PC-9 (cell line): ENCODE measurements around the gene CDON. TPM values are rescaled to one million over a fixed set of nuclear protein-coding genes. Genes with fewer than 3 reads are reported as not detected.

Experiments
- BruUV-seq: library from RNA; stranded (reverse); fragments of 400-500 nt; replicated peaks from 2 replicates; lab custom pipeline; 2021; lab: Mats Ljungman, UMichigan
- CTCF ChIA-PET: fragments of 300-600 bp; sonication (Branson Sonifier 250); formaldehyde crosslinking; loops from one replicate; lab custom pipeline; 2022; ENCODE audit warnings: antibody characterized with exemption; lab: Charles Lee
- POLR2A ChIA-PET: fragments of 300-600 bp; sonication (Branson Sonifier 250); formaldehyde crosslinking; loops from one replicate; lab custom pipeline; 2022; ENCODE audit warnings: antibody characterized with exemption; ENCODE audit not compliant: unreplicated experiment; lab: Charles Lee
- DNase-seq, 2 experiments: peaks; one replicate each; pipeline versions ENCODE4 v3.0.0 to v3.0.0-alpha.2; 2015 to 2022; ENCODE audit warnings: mixed read lengths in 1 of 2
- H2AFZ ChIP-seq: fragments of 200-600 bp; sonication (generic); 2 replicates; pipeline ENCODE4 v1.8.1; 2017; ENCODE audit warnings: antibody characterized with exemption
- H3F3A ChIP-seq: fragments of 200-600 bp; sonication (generic); 2 replicates; pipeline ENCODE4 v1.8.1; 2017; ENCODE audit warnings: antibody characterized with exemption, mild to moderate bottlenecking, low read depth; ENCODE audit not compliant: insufficient read depth
- H3K27ac ChIP-seq: fragments of 200-600 bp; sonication (generic); 2 replicates; pipeline ENCODE4 v1.6.1; 2016; ENCODE audit warnings: mixed run types
- H3K27me3 ChIP-seq: fragments of 200-600 bp; sonication (generic); 2 replicates; pipeline ENCODE4 v1.6.1; 2016; ENCODE audit warnings: low read depth, mixed run types; ENCODE audit not compliant: insufficient read depth
- H3K36me3 ChIP-seq: fragments of 200-600 bp; sonication (generic); 2 replicates; pipeline ENCODE4 v1.6.1; 2016; ENCODE audit warnings: low read depth, mixed run types
- H3K4me1 ChIP-seq: fragments of 200-600 bp; sonication (generic); replicated peaks from 2 replicates; pipeline ENCODE4 v1.6.1; 2016; ENCODE audit warnings: mixed run types; ENCODE audit not compliant: insufficient read depth
- H3K4me2 ChIP-seq: fragments of 200-600 bp; sonication (generic); 2 replicates; pipeline ENCODE4 v1.6.1; 2017; ENCODE audit warnings: mixed run types
- H3K4me3 ChIP-seq: fragments of 200-600 bp; sonication (generic); 2 replicates; pipeline ENCODE4 v1.6.1; 2016; ENCODE audit warnings: mixed run types
- H3K79me2 ChIP-seq: fragments of 200-600 bp; sonication (generic); 2 replicates; pipeline ENCODE4 v1.6.1; 2017; ENCODE audit warnings: low read depth, mixed run types
- H3K9me2 ChIP-seq: fragments of 200-600 bp; sonication (generic); 2 replicates; pipeline ENCODE4 v1.8.1; 2017; ENCODE audit warnings: mild to moderate bottlenecking; ENCODE audit not compliant: insufficient read depth
- H3K9me3 ChIP-seq: fragments of 200-600 bp; sonication (generic); 2 replicates; pipeline ENCODE4 v1.8.1; 2016; ENCODE audit warnings: low read depth; ENCODE audit not compliant: insufficient read depth
- H4K20me1 ChIP-seq: fragments of 200-600 bp; sonication (generic); 2 replicates; pipeline ENCODE4 v1.8.1; 2017; ENCODE audit not compliant: insufficient read depth
- CTCF ChIP-seq: fragments of 200-600 bp; sonication (generic); conservative IDR thresholded peaks from 2 replicates; pipeline ENCODE4 v1.6.1; 2017; ENCODE audit warnings: mixed run types, antibody characterized with exemption, mild to moderate bottlenecking, moderate library complexity
- EZH2 ChIP-seq: fragments of 200-600 bp; sonication (generic); IDR thresholded peaks from 2 replicates; pipeline ENCODE4 v1.8.0; 2017; ENCODE audit warnings: antibody characterized with exemption, low read depth
- intact Hi-C: fragments of 100-400 bp; cut with micrococcal nuclease; formaldehyde crosslinking; loops from one replicate; pipeline ENCODE4 v1.10.0; 2022; ENCODE audit not compliant: unreplicated experiment
- total RNA-seq: library from RNA; stranded (reverse); gene quantifications from 2 replicates; pipeline ENCODE4 v1.2.3, GENCODE V29; 2021

The CDON gene
- total RNA-seq, 1 experiment from 2014 or later = 10.0 TPM

- intact Hi-C loops = loop anchor here (1.0 to 5.0 kb wide), 2 partner anchors 119 to 251 kb away; partner anchors contain the start of gene CDON
- ChIA-PET CTCF (interaction anchor here (0.6 kb wide), 1 partner anchor 226 kb away, joined by 3 read pairs; no protein-coding TSS in a partner anchor), POLR2A (no interaction called here)
- Histone ChIP-seq H3K27ac (no peak overlapping the region), H3K4me1 (no peaks in the 10 kb centered on the region), H3K9me3 (no peaks in the 10 kb centered on the region), H3K9me2 (no peaks in the 10 kb centered on the region), H4K20me1 (no peaks in the 10 kb centered on the region), H3K27me3 (no peaks in the 10 kb centered on the region), H2AFZ (no peak overlapping the region), H3F3A (no peaks in the 10 kb centered on the region), H3K4me3 (no peak overlapping the region), H3K36me3 (no peaks in the 10 kb centered on the region), H3K4me2 (no peak overlapping the region), H3K79me2 (no peaks in the 10 kb centered on the region)
- no peak for DNase-seq
- BruUV-seq = no TSS peak
- TF ChIP-seq EZH2 (no peak), CTCF (no peak)
These were observed 119.8 kb downstream of the CDON start for GRCh38 chr11:125942771-125943428.

GRCh38 chr11:125941619-125942611 lies 120.8 kb downstream of the CDON start:
- H4K20me1 ChIP-seq = no peaks in the 10 kb centered on the region
- H3K27ac ChIP-seq = no peak overlapping the region
- ChIA-PET POLR2A (interaction anchor here (0.5 kb wide), 1 partner anchor 301 kb away, joined by 3 read pairs; no protein-coding TSS in a partner anchor), CTCF (no interaction called here)
- H3K36me3 ChIP-seq = no peaks in the 10 kb centered on the region
- no peak overlapping the region for H2AFZ ChIP-seq
- no peaks in the 10 kb centered on the region for H3K9me3 ChIP-seq
- BruUV-seq = no TSS peak
- TF ChIP-seq CTCF (peak; percentile 81), EZH2 (no peak)
- H3K9me2 ChIP-seq = no peaks in the 10 kb centered on the region
- H3K4me3 ChIP-seq = no peak overlapping the region
- peak in 1 of 2 experiments; percentile 51 for DNase-seq
- H3K4me1 ChIP-seq = no peaks in the 10 kb centered on the region
- intact Hi-C loops = loop anchor here (1.0 to 5.0 kb wide), 2 partner anchors 120 to 252 kb away; partner anchors contain the start of gene CDON
- no peaks in the 10 kb centered on the region for H3K27me3 ChIP-seq
- no peaks in the 10 kb centered on the region for H3F3A ChIP-seq
- H3K4me2 ChIP-seq = peak overlapping the region; percentile 39; the same call in 1 of the 2 replicates
- no peaks in the 10 kb centered on the region for H3K79me2 ChIP-seq

DNA sequence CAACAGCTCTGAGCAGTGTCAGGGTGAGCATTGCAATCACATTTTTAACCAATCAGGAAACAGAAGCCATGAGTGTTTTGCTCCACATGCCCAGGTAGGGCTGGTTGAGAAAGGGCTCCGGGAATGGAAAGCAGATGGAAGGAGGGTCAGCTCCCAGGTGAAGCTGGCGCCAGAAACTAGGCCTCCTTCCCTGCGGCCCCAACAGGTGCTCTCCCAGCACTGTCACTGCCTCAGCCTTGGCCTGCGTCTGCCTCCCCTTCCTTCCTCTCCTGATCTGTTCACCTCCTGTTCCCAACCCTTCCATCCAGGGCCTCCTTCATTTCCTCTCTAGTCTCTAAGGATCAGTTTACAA lies 121.4 kb downstream of the CDON start:
- no TSS peak for BruUV-seq
- no peaks in the 10 kb centered on the region for H4K20me1 ChIP-seq
- CTCF ChIA-PET = no interaction called here
- no peaks in the 10 kb centered on the region for H3K4me1 ChIP-seq
- H3K36me3 ChIP-seq = no peaks in the 10 kb centered on the region
- POLR2A ChIA-PET = no interaction called here
- no peaks in the 10 kb centered on the region for H3F3A ChIP-seq
- H3K9me3 ChIP-seq = no peaks in the 10 kb centered on the region
- H3K9me2 ChIP-seq = no peaks in the 10 kb centered on the region
- H3K4me3 ChIP-seq = no peak overlapping the region
- intact Hi-C loops = loop anchor here (5.0 kb wide), 1 partner anchor 121 kb away; the partner anchor contains the start of gene CDON
- no peak for DNase-seq
- no peak for TF ChIP-seq EZH2
- no peak for TF ChIP-seq CTCF
- no peak overlapping the region for H3K4me2 ChIP-seq
- H3K27me3 ChIP-seq = no peaks in the 10 kb centered on the region
- H3K79me2 ChIP-seq = no peaks in the 10 kb centered on the region
- no peak overlapping the region for H2AFZ ChIP-seq
- no peak overlapping the region for H3K27ac ChIP-seq
